Measurements from ENCODE around the gene CNKSR1. TPM values are rescaled to one million over a fixed set of nuclear protein-coding genes. Genes with fewer than 3 reads are reported as not detected.

CNKSR1 gene
- polyA plus RNA-seq, 1 donor = 4.2 TPM

- no peak for DNase-seq (ENCODE audit: low read depth)
These were observed 16.5 kb upstream of the CNKSR1 start for GRCh38 chr1:26160527-26161414.

GRCh38 chr1:26161415-26162219 lies 15.7 kb upstream of the CNKSR1 start:
- no peak for DNase-seq (ENCODE audit: low read depth)

GRCh38 chr1:26162220-26162709 lies 15.0 kb upstream of the CNKSR1 start:
- DNase-seq (ENCODE audit: low read depth) = no peak

- no peak for DNase-seq (ENCODE audit: low read depth)
These were observed 13.6 kb upstream of the CNKSR1 start for GRCh38 chr1:26163684-26164035.

- DNase-seq (ENCODE audit: low read depth) = no peak
These were observed 13.0 kb upstream of the CNKSR1 start for GRCh38 chr1:26164036-26164860.

- DNase-seq (ENCODE audit: low read depth) = no peak
These were observed 12.1 kb upstream of the CNKSR1 start for GRCh38 chr1:26164861-26165842.

GRCh38 chr1:26166719-26167281 lies 10.5 kb upstream of the CNKSR1 start:
- DNase-seq (ENCODE audit: low read depth) = no peak

GRCh38 chr1:26168410-26169197 lies 8.7 kb upstream of the CNKSR1 start, which contains the start of gene C1orf232:
Gene C1orf232 (minus strand): TSS chr1:26168963. CDS start chr1:26168499, 464 bp downstream.
- DNase-seq (ENCODE audit: low read depth) = no peak

- no peak for DNase-seq (ENCODE audit: low read depth)
These were observed 8.1 kb upstream of the CNKSR1 start for GRCh38 chr1:26169198-26169554.

- DNase-seq (ENCODE audit: low read depth) = peak; percentile 81
These were observed 7.4 kb upstream of the CNKSR1 start, which contains the start of gene ZNF593 for GRCh38 chr1:26169669-26170471. Gene ZNF593 (plus strand): TSS chr1:26169908. CDS start chr1:26169984, 76 bp downstream.

- DNase-seq (ENCODE audit: low read depth) = no peak
These were observed 6.8 kb upstream of the CNKSR1 start for GRCh38 chr1:26170472-26170821.

- no peak for DNase-seq (ENCODE audit: low read depth)
These were observed 5.9 kb upstream of the CNKSR1 start, which contains the start of gene ZNF593OS for GRCh38 chr1:26171084-26172072. Gene ZNF593OS (minus strand): TSS chr1:26171832. CDS start chr1:26171661, 171 bp downstream.

- no peak for DNase-seq (ENCODE audit: low read depth)
These were observed 1.9 kb upstream of the CNKSR1 start for GRCh38 chr1:26175346-26175745.

- no peak for DNase-seq (ENCODE audit: low read depth)
These were observed 2.8 kb downstream of the CNKSR1 start for GRCh38 chr1:26180010-26180506.

GRCh38 chr1:26181586-26182382 lies 4.5 kb downstream of the CNKSR1 start:
- no peak for DNase-seq (ENCODE audit: low read depth)

GRCh38 chr1:26182383-26182696 lies 5.0 kb downstream of the CNKSR1 start:
- DNase-seq (ENCODE audit: low read depth) = no peak

Measured in forelimb muscle (tissue), 1 donor.